GM21576 (cell line): ENCODE data around the gene NCK1.
"Not testable (repeated sequence)": the region's sequence is repeated elsewhere in the genome, so short reads cannot be mapped to it uniquely, and the experiment has no call there.

ENCODE experiments used
- ATAC-seq: cut with Tn5 transposase; IDR thresholded peaks from one replicate; pipeline ENCODE4 v1.9.1; 2021; ENCODE audit warnings: mild to moderate bottlenecking, moderate library complexity; ENCODE audit not compliant: unreplicated experiment

The NCK1 gene

GRCh38 chr3:136942803-136943202 lies 80.8 kb downstream of the NCK1 start:
- ATAC-seq = no peak

DNA sequence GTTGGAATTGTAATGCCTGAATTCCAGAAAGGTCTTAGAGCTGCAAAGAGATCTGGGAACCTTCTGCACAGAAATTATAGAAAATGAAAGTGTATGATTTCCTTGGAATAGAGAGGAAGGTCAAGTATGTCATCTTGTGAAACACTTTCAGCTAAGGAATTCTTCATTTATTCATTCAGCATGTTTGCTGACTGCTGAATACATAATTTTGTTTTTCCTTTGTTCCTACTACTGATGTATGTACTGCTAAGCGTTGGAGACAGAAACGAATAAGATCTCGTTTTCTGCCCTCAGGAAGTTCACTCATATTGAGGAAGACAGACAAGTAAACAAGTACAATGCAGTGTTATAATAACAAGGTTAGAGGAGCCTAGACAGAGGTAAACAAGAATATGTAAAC lies 81.4 kb downstream of the NCK1 start:
- no peak for ATAC-seq

- no peak for ATAC-seq
These were observed 85.0 kb downstream of the NCK1 start for GRCh38 chr3:136946978-136947377.

DNA sequence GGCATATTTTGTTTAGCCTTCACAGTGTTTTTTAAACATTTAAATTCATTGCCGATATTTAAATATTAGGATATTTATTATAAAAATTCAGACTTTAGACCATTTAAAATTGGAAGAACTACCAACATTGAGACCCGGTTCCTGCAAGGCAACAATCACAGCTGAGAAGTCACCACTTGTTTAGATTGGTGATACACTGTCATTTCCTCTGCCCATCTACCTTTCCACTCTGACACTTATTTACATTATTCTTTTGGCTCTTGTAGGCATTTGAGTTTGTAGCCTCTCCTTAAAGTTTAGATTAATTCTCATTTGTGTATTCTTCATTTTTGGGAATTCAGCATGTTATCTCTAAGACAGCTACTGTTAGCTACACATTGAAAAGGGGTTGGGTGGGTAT lies 85.5 kb downstream of the NCK1 start:
- ATAC-seq = no peak

GRCh38 chr3:136949146-136949545 lies 87.1 kb downstream of the NCK1 start:
- ATAC-seq = no peak

- no peak for ATAC-seq
These were observed 87.7 kb downstream of the NCK1 start for GRCh38 chr3:136949708-136950107.

- no peak for ATAC-seq
These were observed 88.6 kb downstream of the NCK1 start for GRCh38 chr3:136950623-136951022.

DNA sequence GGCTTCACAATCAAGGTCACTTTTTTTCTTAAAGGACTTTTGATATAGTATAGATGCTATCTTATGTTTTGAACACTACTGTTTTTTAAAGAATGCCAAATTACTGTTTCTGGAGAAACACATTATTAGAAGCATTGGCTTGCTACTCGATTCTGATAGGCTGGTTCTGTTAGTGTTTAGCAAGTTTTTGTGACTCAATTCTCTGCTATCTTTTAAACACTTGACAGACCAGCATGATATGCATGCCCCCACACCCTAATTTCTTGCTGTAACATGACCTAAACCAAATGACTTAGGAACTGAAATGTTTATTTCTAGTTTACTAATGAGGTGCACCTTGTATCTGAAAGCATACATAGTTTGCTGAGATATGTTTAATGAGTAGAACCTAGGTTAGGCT lies 90.3 kb downstream of the NCK1 start:
- no peak for ATAC-seq

DNA sequence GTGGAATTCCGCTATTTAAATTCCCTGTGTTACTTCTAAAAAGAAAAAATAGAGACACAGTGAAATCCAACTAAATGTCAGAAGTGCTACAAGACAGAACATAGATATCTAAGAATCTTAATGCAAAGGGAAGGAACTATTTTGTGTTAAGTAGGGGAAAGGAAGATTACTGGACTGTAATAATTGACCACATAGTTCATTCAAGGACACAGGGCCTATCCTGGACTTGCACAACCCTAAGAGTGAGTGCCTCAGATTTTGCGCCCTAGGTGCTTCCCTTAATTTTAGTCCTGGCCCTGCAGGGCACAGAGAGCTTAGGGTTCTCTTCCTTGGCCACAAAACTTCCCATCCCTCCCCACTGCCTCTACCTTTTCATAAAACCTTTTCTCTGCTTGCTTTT lies 92.2 kb downstream of the NCK1 start:
- ATAC-seq = no peak

GRCh38 chr3:136954980-136955780 lies 93.2 kb downstream of the NCK1 start:
- ATAC-seq = no peak

DNA sequence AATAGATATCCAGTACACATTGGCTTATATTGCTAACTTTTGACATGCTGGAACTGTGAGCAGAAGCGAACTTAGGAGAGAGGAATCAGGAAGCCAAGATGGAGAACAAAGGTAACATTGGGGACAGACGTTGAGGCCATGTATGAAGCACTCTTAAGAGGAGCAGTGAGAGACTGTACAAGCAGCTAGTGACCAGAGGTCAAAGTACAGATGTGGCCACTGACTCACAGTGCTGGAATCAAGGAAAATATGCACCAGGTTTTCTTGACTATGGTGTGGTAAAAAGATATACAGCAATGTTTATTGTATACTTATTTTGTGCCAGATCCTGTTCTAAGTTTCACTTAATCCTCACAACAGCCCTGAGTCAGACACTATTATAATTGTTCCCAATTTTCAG lies 93.8 kb downstream of the NCK1 start:
- ATAC-seq = no peak

DNA sequence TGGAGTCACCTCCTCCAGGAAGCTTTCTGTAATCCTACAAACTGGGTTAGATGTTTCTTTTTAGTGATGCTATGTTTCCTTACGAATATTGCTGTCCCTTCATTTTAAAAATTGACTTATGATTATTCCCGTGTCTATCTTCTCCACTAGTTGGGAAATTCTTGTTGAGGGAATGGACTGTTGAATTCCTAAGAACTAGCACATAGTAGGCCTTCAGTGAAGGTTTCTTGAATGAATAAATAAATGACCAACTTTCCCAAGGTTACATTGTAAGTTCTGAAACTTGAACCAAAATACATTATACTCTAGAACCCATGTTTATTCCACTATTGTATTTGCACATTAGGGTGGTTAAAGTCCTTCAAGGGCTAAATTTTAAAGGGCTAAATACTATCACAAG lies 95.0 kb downstream of the NCK1 start:
- no peak for ATAC-seq

DNA sequence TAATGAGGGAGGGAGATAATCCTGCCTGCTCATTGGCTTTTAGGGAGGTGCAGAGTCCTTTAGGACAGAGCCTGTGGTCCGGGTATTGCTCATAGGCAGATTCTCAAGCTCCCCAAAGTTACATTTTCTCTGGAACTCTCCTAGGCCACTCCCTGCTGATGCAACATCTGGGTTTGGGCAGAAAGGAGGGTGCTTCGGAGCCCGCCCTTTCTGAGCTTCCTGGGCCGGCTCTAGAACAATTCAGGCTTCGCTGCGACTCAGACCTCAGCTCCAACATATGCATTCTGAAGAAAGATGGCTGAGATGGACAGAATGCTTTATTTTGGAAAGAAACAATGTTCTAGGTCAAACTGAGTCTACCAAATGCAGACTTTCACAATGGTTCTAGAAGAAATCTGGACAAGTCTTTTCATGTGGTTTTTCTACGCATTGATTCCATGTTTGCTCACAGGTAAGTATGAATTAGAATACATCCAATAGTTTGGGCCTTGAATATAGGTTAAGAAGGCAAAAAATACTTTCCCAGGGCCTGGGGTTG lies 95.8 kb downstream of the NCK1 start, which contains the start of gene IL20RB:
TSS of gene IL20RB (plus strand) at position 233 of the 538 bp plus-strand sequence. CDS start at position 364, 131 bp downstream.
- no peak for ATAC-seq

DNA sequence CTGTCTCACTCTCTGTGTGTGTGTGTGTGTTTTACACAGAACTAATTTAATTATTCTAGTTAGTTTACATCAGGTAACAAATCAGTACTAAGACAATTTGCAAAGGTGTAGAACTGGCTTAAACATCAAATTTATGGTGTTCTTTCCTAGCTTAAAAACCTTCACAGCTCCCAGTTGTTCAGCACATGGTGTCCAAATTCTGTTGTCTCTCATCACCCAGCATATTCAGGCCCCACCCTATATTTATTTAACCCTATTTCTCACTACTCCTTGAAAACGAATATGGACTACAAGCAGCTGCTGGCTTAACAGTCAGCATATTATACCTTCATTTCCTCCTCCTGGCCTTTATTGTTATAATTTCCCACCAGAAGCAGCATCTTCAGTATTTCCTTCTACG lies 96.9 kb downstream of the NCK1 start:
- ATAC-seq = no peak

DNA sequence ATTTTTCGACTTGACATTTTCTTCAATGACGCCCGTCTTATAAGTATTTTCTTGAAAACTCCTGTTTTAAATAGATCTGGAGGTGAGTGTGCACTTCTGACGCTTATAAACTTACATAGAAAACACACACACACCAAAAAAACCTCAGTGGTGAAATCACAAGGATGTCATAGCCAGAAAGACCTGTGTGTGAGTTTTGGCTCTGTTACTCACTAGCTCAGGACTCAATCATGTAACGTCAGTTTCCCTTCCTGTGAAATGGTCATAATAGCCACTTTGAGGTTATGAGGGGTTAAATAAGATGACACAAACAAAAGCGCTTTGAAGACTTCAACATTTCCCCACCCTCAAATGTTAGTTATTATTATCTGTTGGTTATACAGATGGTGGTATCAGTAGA lies 97.6 kb downstream of the NCK1 start:
- no peak for ATAC-seq

GRCh38 chr3:136960838-136961836 lies 99.1 kb downstream of the NCK1 start:
- ATAC-seq = no peak

DNA sequence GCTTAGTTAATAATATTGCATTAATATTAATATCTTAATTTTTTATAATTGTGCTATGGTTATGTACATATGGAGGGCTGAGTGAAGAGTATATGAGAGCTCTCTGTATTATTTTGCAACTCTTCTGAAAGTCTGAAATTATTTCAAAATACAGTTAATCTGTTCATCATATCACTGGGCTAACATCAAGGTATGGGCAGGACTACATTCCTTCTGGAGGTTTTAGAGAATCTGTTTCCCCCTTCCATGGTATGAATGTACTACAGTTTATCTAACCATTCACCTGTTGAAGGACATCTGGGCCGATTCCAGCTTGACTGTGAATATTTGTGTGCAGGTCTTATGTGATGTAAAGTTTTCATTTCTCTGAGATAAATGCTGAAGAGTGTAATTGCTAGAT lies 100.9 kb downstream of the NCK1 start:
- ATAC-seq = no peak

DNA sequence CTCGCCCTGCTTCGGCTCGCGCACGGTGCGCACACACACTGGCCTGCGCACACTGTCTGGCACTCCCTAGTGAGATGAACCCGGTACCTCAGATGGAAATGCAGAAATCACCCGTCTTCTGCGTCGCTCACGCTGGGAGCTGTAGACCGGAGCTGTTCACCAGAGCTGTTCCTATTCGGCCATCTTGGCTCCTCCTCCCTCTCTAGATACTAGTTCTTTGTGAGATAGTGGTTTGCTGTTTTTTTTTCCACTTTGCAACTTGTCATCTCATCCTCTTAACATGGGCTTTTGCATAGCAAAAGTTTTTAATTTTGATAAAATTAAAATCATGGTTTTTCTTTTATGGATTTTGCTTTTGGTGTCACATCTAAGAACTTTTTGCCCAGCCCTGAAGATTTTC lies 107.5 kb downstream of the NCK1 start:
- not testable (repeated sequence) for ATAC-seq

GRCh38 chr3:136973352-136973751 lies 111.3 kb downstream of the NCK1 start:
- no peak for ATAC-seq

DNA sequence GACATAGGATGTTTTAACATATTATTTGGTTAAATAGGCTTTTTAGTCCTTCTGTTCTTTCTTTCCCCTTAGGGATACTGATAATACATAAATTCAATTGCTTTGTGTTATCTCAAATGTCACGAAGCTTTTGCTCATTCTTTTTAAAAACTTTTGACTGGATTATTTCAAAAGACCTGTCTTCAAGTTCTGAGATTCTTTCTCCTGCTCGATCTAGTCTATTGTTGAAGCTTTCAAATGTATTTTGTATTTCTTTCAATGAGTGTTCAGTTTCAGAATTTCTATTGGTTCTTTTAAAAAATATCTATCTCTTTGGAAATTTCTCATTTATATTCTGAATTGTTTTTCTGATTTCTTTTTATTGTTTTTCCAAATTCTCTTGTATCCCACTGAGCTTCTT lies 112.7 kb downstream of the NCK1 start:
- no peak for ATAC-seq

DNA sequence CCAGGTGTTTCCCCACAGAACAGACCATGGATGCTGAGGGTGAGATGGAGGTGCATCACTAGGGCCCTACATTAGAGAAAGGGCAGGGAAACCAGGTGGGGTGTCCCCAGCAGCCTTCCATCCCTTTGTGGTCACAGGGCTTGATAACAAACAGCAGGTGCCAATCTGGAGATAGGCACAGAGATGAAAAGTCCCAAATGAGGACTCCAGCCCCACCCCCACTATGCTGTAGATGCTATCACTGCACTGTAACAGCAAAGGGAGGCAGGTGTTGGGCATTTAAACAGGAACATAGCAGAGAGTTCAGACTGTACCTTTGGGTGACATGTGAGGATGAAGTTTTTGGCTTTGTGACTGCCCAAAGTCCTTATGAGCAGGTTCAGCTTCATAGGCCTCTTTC lies 117.2 kb downstream of the NCK1 start:
- ATAC-seq = no peak

- ATAC-seq = no peak
These were observed 117.7 kb downstream of the NCK1 start for GRCh38 chr3:136979684-136980083.
